ENCODE data around the gene KDM2B.

DNA sequence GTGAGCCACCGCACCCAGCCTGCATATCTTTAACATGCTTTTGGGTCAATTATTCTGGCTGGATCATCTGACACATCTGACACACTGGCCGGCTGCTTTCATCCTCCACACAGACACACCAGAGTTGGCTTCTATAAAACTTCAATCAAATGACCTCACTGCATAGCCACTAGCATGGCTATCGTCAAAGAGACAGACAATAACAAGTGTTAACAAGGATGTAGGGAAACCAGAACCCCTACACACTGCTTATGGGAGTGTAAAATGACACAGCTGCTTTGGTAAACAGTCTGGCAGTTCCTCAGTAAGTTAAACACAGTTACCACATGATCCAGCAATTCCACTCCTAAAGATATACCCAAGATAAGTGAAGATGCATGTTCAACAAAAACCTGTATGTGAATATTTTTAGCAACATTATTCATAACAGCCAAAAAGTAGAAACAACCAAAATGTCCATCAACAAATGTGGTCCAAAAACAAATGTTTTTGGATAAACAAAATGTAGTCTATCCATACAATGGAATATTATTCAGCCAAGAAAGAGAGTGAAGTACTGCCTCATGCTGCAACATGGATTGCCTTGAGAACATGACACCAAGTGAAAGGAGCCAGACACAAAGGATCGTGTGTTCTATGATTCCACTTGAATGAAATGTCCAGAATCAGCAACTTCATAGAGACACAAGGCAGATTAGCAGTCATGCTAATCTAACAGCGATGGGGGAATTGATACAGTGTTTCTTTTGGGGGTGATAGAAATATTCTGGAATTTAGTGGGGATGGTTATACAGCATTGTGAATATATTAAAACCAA lies 10.1 kb downstream of the KDM2B start:
- TF ChIP-seq, protein P1, sequence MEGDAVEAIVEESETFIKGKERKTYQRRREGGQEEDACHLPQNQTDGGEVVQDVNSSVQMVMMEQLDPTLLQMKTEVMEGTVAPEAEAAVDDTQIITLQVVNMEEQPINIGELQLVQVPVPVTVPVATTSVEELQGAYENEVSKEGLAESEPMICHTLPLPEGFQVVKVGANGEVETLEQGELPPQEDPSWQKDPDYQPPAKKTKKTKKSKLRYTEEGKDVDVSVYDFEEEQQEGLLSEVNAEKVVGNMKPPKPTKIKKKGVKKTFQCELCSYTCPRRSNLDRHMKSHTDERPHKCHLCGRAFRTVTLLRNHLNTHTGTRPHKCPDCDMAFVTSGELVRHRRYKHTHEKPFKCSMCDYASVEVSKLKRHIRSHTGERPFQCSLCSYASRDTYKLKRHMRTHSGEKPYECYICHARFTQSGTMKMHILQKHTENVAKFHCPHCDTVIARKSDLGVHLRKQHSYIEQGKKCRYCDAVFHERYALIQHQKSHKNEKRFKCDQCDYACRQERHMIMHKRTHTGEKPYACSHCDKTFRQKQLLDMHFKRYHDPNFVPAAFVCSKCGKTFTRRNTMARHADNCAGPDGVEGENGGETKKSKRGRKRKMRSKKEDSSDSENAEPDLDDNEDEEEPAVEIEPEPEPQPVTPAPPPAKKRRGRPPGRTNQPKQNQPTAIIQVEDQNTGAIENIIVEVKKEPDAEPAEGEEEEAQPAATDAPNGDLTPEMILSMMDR (IDR thresholded peaks at IDR 0.05; ENCODE audit: poor library complexity), result no peak
- no peak for TF ChIP-seq EZH2phosphoT487 (IDR thresholded peaks at IDR 0.05; ENCODE audit: low read depth, severe bottlenecking, unreplicated experiment)
